Heart left ventricle (tissue), 16 donors: ENCODE data around the gene PHLPP1. TPM values are rescaled to one million over a fixed set of nuclear protein-coding genes. Genes with fewer than 3 reads are reported as not detected.
"Not testable (repeated sequence)": the region's sequence is repeated elsewhere in the genome, so short reads cannot be mapped to it uniquely, and the experiment has no call there.

ENCODE experiments used
- ATAC-seq, 4 donors: fragments of 200-7000 bp; cut with Tn5 transposase; one replicate each; pipeline ENCODE4 v1.9.1; 2020 to 2022; ENCODE audit warnings: moderate library complexity in 4 of 4, mild to moderate bottlenecking in 3 of 4, moderate number of reproducible peaks in 1 of 4
- DNase-seq, 5 donors: peaks; one replicate each; pipeline ENCODE4 v3.0.0-alpha.2; 2020
- H3K27ac ChIP-seq, 12 donors: fragments of 200-600 bp; sonication (generic) in 4 of 12; one replicate each; pipeline versions ENCODE4 v1.5.0 to v1.8.0; 2016 to 2022; ENCODE audit warnings: mild to moderate bottlenecking in 2 of 12
- H3K27me3 ChIP-seq, 9 donors: fragments of 200-600 bp; sonication (generic) in 2 of 9; one replicate each; pipeline versions ENCODE4 v1.5.1 to v1.8.0; 2016 to 2022; ENCODE audit warnings: mild to moderate bottlenecking in 3 of 9
- H3K36me3 ChIP-seq, 9 donors: fragments of 200-600 bp; sonication (generic) in 2 of 9; one replicate each; pipeline versions ENCODE4 v1.5.0 to v1.8.0; 2018 to 2022; ENCODE audit warnings: mild to moderate bottlenecking in 2 of 9
- H3K4me1 ChIP-seq, 12 donors: fragments of 200-600 bp; sonication (generic) in 4 of 12; one replicate each; pipeline versions ENCODE4 v1.5.0 to v1.8.0; 2016 to 2022; ENCODE audit warnings: mild to moderate bottlenecking in 3 of 12
- H3K4me3 ChIP-seq, 12 donors: fragments of 200-600 bp; sonication (generic) in 4 of 12; one replicate each; pipeline versions ENCODE4 v1.5.0 to v1.8.0; 2017 to 2022; ENCODE audit warnings: mild to moderate bottlenecking in 9 of 12, moderate library complexity in 4 of 12
- H3K9me3 ChIP-seq, 12 donors: fragments of 200-600 bp; sonication (generic) in 4 of 12; one replicate each; pipeline versions ENCODE4 v1.5.0 to v1.8.0; 2016 to 2022; ENCODE audit warnings: mild to moderate bottlenecking in 1 of 12
- CTCF ChIP-seq, 12 donors: fragments of 200-600 bp; sonication (generic) in 4 of 12; IDR thresholded peaks; one replicate each; pipeline versions ENCODE4 v1.5.0 to v1.8.0; 2018 to 2022; ENCODE audit warnings: antibody characterized with exemption in 12 of 12, mild to moderate bottlenecking in 5 of 12
- POLR2A ChIP-seq, 2 donors: fragments of 450-650 bp; IDR thresholded peaks; one replicate each; pipeline ENCODE4 v1.6.1; 2017; ENCODE audit warnings: antibody characterized with exemption in 2 of 2, mild to moderate bottlenecking in 2 of 2, moderate library complexity in 2 of 2
- WGBS, 4 donors: extraction: QIAGEN DNeasy Blood & Tissue Kit in 2 of 4; methylation state at CpG; one replicate each; pipeline versions ENCODE4 v1.1.5 to v1.1.7; 2013 to 2018; 5-methylcytosine and 5-hydroxymethylcytosine counted together
- intact Hi-C, 10 donors: fragments of 100-400 bp; cut with DNase I; formaldehyde crosslinking; loops; one replicate each; pipeline versions ENCODE4 v1.11.1 to v1.14.2; 2022
- polyA plus RNA-seq, 2 donors: library from polyadenylated mRNA; stranded (reverse); fragments of 200-250 nt; gene quantifications; one replicate each; pipeline ENCODE4 v1.2.3, GENCODE V29; 2013
- total RNA-seq, 9 donors: library from RNA; depleted of rRNA in 2 of 9; stranded (reverse); fragments of >200 nt in 2 of 9; fragmentation: NEBNext Ultra II Directional in 3 of 9; extraction: Animal tissue kit (Norgen Biotek cat#: 25700) in 3 of 9; gene quantifications; one replicate each; pipeline versions ENCODE4 v1.1.0 to v1.2.4, GENCODE V29; 2016 to 2023
- donor health status: ischemic (EF 13 %, LVEDD 7.1; RV severe dilation, severe dysfunction).
- donor health status: healthy with polysubstance abuse.
- donor health status: DM: no; HTN: yes; CAD: no.
- donor health status: DM: no; HTN: no; CAD: no.
- donor health status: ischemic (EF 25% LVEDD 6.9; RV normal size, moderate dysfunction).
- donor health status: ischemic (EF 25% LVEDD 5.7; RV mildly dilated, moderate dysfunction).
- donor health status: healthy.
- donor health status: DM: yes; HTN: yes; CAD: no.
- donor health status: ischemic (EF 35%, LVEDD 5.7; RV mildly dilated, moderate dysfunction).
- donor health status: nonischemic (EF 11% LVEDD 7.7; RV severe dilation, severe dysfunction).
- donor health status: DM: yes; HTN: yes; CAD: no.
- donor health status: PGD.
- donor health status: ischemic (EF 29% LVEDD 5.4; RV normal size, mild dysfunction).
- donor health status: nonischemic (EF 23%, LVEDD 6.1; RV moderate dilation, normal function).

PHLPP1 gene
- total and polyA plus RNA-seq, 11 donors = 1.7 to 11.1 (median 6.2) TPM

GRCh38 chr18:62904396-62905285, 189.3 kb downstream of the PHLPP1 start:
- Histone ChIP-seq H3K4me1 (peaks cover 0 to 6% (median 0%) of the 10 kb centered on the region in 12 donors), H3K36me3 (peaks cover 0 to 38% (median 7%) of the 10 kb centered on the region in 9 donors), H3K27me3 (no peaks in the 10 kb centered on the region), H3K4me3 (no peak overlapping the region), H3K27ac (no peak overlapping the region), H3K9me3 (no peaks in the 10 kb centered on the region)
- TF ChIP-seq POLR2A (IDR thresholded peaks at IDR 0.05) = no peak
- TF ChIP-seq CTCF (IDR thresholded peaks at IDR 0.05) = no peak
- intact Hi-C loops = loop anchor here in 1 of 10 donors (5.0 kb wide), 1 partner anchor 33 kb away; no protein-coding TSS in a partner anchor
- DNase-seq (no peak), ATAC-seq (no peak)
- 69 to 84% (median 77%) methylated on average over 2 of the region's 2 CpGs for WGBS, 4 donors

- Histone ChIP-seq H3K27me3 (no peaks in the 10 kb centered on the region), H3K27ac (no peak overlapping the region), H3K36me3 (peaks cover 0 to 15% (median 0%) of the 10 kb centered on the region in 9 donors), H3K4me3 (no peak overlapping the region), H3K4me1 (no peaks in the 10 kb centered on the region), H3K9me3 (no peaks in the 10 kb centered on the region)
- WGBS, 4 donors = 47 to 68% (median 66%) methylated on average over 2 of the region's 2 CpGs
- no peak for ATAC-seq
- no peak for DNase-seq
- intact Hi-C loops = no loop called here
- no peak for TF ChIP-seq POLR2A (IDR thresholded peaks at IDR 0.05)
- no peak for TF ChIP-seq CTCF (IDR thresholded peaks at IDR 0.05)
Observed at GRCh38 chr18:62912885-62913284, 197.5 kb downstream of the PHLPP1 start.

- peaks cover 0 to 15% (median 0%) of the 10 kb centered on the region in 9 donors for H3K36me3 ChIP-seq
- DNase-seq, H3K27me3 ChIP-seq, H3K27ac ChIP-seq, intact Hi-C loops, ATAC-seq, H3K9me3 ChIP-seq, H3K4me1 ChIP-seq, H3K4me3 ChIP-seq: not testable (repeated sequence)
- WGBS, 4 donors = 94 to 96% (median 95%) methylated on average over 7 of the region's 7 CpGs
Observed at GRCh38 chr18:62913824-62914223, 198.5 kb downstream of the PHLPP1 start.

- Histone ChIP-seq H3K4me1 (no peaks in the 10 kb centered on the region), H3K27ac (no peak overlapping the region), H3K4me3 (no peak overlapping the region), H3K9me3 (no peaks in the 10 kb centered on the region), H3K27me3 (no peaks in the 10 kb centered on the region), H3K36me3 (peaks cover 0 to 16% (median 4%) of the 10 kb centered on the region in 9 donors)
- no peak for TF ChIP-seq POLR2A (IDR thresholded peaks at IDR 0.05)
- no peak for TF ChIP-seq CTCF (IDR thresholded peaks at IDR 0.05)
- WGBS, 4 donors = 96 to 98% (median 96%) methylated on average over 3 of the region's 3 CpGs
- no peak for DNase-seq
- ATAC-seq = no peak
- intact Hi-C loops = no loop called here
Observed at GRCh38 chr18:62914871-62915392, 199.6 kb downstream of the PHLPP1 start.
